Measurements from ENCODE around the gene TBC1D14. TPM values are rescaled to one million over a fixed set of nuclear protein-coding genes. Genes with fewer than 3 reads are reported as not detected.

The TBC1D14 gene
- total and polyA plus RNA-seq, 10 donors = 13.7 to 114 (median 68.4) TPM

DNA sequence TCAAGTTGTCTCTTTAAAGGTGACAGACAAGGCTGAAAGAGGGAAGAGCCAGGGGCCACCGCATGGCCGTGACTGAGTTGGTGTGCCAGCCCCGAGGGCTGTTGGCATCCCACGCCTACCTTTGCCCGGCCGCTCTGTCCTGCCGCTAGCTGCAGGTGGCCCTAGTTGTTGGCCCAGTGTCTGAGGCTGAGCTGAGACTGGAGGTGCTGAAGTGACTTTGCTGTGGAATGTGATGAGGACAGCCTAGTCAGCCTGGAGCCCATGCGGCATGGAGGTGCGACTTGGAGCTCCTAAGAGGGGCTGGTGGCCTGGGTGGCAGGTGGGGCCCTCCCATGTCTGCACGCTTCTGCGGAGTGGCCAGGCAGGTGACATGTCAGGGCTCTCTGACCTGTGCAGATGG lies 140.1 kb downstream of the TBC1D14 start:
- TF ChIP-seq POLR2AphosphoS5 (IDR thresholded peaks at IDR 0.05) = peak in 1 of 3 donors; percentile 23
- no peak for TF ChIP-seq POLR2A (IDR thresholded peaks at IDR 0.05)
- no peak for TF ChIP-seq CTCF (IDR thresholded peaks at IDR 0.05 in 8 of 11, conservative IDR thresholded peaks at IDR 0.05 in 3 of 11)
- Histone ChIP-seq H3K27me3 (replicated peaks in 1 of 7) (no peaks in the 10 kb centered on the region), H3K36me3 (peaks cover 0 to 87% (median 15%) of the 10 kb centered on the region in 6 donors), H3K4me3 (no peak overlapping the region), H3K9me3 (no peaks in the 10 kb centered on the region), H3K4me1 (peaks cover 27 to 97% (median 68%) of the 10 kb centered on the region in 6 donors), H3K27ac (no peak overlapping the region)
- DNase-seq = no peak
- intact Hi-C loops (cut with DNase I; ENCODE audit: low total_unique reads) = loop anchor here (10.0 kb wide), 1 partner anchor 75 kb away; no protein-coding TSS in a partner anchor
- 80 to 97% (median 93%) methylated on average over 2 to 11 of the region's 11 CpGs for WGBS, 5 donors

DNA sequence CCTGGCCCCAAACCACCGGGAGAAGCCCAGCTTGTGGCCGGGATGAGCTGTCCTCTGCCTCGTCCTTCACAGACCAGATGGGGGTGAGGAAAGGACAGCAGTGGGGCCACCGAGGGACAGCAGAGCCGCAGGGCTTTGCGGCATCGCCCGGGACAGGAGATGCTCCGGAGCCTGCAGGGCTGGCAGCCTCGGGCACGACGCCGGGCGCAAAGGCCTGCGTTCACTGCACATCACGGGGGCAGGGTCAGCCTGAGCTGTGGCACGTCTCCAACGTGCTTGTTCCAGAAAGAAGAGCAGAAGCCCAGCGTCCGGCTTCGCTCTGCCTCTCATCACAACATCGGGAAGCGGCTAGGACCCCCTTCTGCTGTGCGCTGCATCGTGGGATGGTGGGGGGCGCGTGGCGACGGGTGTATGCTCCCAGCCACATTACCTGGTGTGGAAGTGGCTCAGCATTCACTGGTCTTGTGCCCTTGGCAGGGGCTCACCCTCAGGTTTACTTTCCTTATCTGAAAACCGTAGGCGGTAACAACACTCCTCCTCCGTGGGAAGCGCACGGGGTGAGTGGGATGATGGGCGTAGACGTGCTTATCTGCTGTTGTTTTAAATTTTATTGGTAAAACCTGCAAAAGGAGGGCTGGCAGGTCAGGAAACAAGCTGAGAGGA lies 141.0 kb downstream of the TBC1D14 start:
- Histone ChIP-seq H3K4me3 (no peak overlapping the region), H3K9me3 (no peaks in the 10 kb centered on the region), H3K4me1 (peaks cover 18 to 97% (median 61%) of the 10 kb centered on the region in 6 donors), H3K27ac (no peak overlapping the region), H3K27me3 (replicated peaks in 1 of 7) (no peaks in the 10 kb centered on the region), H3K36me3 (peaks cover 0 to 96% (median 24%) of the 10 kb centered on the region in 6 donors)
- intact Hi-C loops (cut with DNase I; ENCODE audit: low total_unique reads) = no loop called here
- 91 to 93% (median 92%) methylated on average over 22 to 36 of the region's 36 CpGs for WGBS, 5 donors
- TF ChIP-seq POLR2AphosphoS5 (IDR thresholded peaks at IDR 0.05) = no peak
- TF ChIP-seq POLR2A (IDR thresholded peaks at IDR 0.05) = no peak
- TF ChIP-seq CTCF (IDR thresholded peaks at IDR 0.05 in 8 of 11, conservative IDR thresholded peaks at IDR 0.05 in 3 of 11) = no peak
- DNase-seq = peak; percentile 74

- WGBS, 5 donors = 91 to 95% (median 94%) methylated on average over 11 to 12 of the region's 12 CpGs
Observed at GRCh38 chr4:7051144-7051495, 141.5 kb downstream of the TBC1D14 start.

More at GRCh38 chr4:7051144-7051495, 141.5 kb downstream of the TBC1D14 start:
- H3K27me3 ChIP-seq (replicated peaks in 1 of 7) = no peaks in the 10 kb centered on the region
- H3K36me3 ChIP-seq = peaks cover 0 to 96% (median 29%) of the 10 kb centered on the region in 6 donors
- H3K4me1 ChIP-seq = peaks cover 13 to 92% (median 55%) of the 10 kb centered on the region in 6 donors
- intact Hi-C loops (cut with DNase I; ENCODE audit: low total_unique reads) = no loop called here
- no peak overlapping the region for H3K27ac ChIP-seq
- TF ChIP-seq POLR2AphosphoS5 (IDR thresholded peaks at IDR 0.05) = peak in 1 of 3 donors; percentile 13
- no peak for TF ChIP-seq CTCF (IDR thresholded peaks at IDR 0.05 in 8 of 11, conservative IDR thresholded peaks at IDR 0.05 in 3 of 11)
- no peak for TF ChIP-seq POLR2A (IDR thresholded peaks at IDR 0.05)
- no peaks in the 10 kb centered on the region for H3K9me3 ChIP-seq
- DNase-seq = peak; percentile 71
- no peak overlapping the region for H3K4me3 ChIP-seq

All from spleen (tissue), 11 donors.